OCI-LY1 (cell line): Measurements from ENCODE around the gene FAH.

Source experiments
- H2AFZ ChIP-seq: fragments of 200-600 bp; sonication (generic), shearing (Covaris generic); 2 replicates; pipeline ENCODE4 v1.6.0; 2014; ENCODE audit warnings: antibody characterized with exemption, mild to moderate bottlenecking, low read length
- H3F3A ChIP-seq: fragments of 200-600 bp; sonication (generic), shearing (Covaris generic); 2 replicates; pipeline ENCODE4 v1.6.0; 2014; ENCODE audit warnings: mild to moderate bottlenecking, antibody characterized with exemption, low read length, moderate library complexity; ENCODE audit not compliant: insufficient read depth
- H3K27ac ChIP-seq: fragments of 200-600 bp; sonication (generic); 2 replicates; pipeline ENCODE4 v1.5.1; 2014; ENCODE audit warnings: low read length, mixed run types, mild to moderate bottlenecking, low read depth; ENCODE audit not compliant: poor library complexity, severe bottlenecking
- H3K27me3 ChIP-seq: fragments of 200-600 bp; sonication (generic); 2 replicates; pipeline ENCODE4 v1.6.0; 2014; ENCODE audit warnings: antibody characterized with exemption, mild to moderate bottlenecking, low read length, moderate library complexity; ENCODE audit not compliant: insufficient read depth
- H3K36me3 ChIP-seq: fragments of 200-600 bp; sonication (generic); 2 replicates; pipeline ENCODE4 v1.6.1; 2014; ENCODE audit warnings: mild to moderate bottlenecking, antibody characterized with exemption, low read length, moderate library complexity, mixed read lengths; ENCODE audit not compliant: insufficient read depth
- H3K4me1 ChIP-seq: fragments of 200-600 bp; sonication (generic); 2 replicates; pipeline ENCODE4 v1.5.1; 2014; ENCODE audit warnings: mild to moderate bottlenecking, low read length, moderate library complexity; ENCODE audit not compliant: insufficient read depth, severe bottlenecking
- H3K4me2 ChIP-seq: fragments of 200-600 bp; sonication (generic), shearing (Covaris generic); 2 replicates; pipeline ENCODE4 v1.6.1; 2014; ENCODE audit warnings: low read length
- H3K4me3 ChIP-seq: fragments of 200-600 bp; sonication (generic); 2 replicates; pipeline ENCODE4 v1.5.1; 2014; ENCODE audit warnings: low read length, low read depth, mild to moderate bottlenecking, mixed read lengths; ENCODE audit not compliant: poor library complexity, severe bottlenecking
- H3K79me2 ChIP-seq: fragments of 200-600 bp; shearing (Covaris generic); 2 replicates; pipeline ENCODE4 v1.6.1; 2016; ENCODE audit warnings: mixed run types, low read length, mixed read lengths; ENCODE audit not compliant: insufficient read depth
- H3K9ac ChIP-seq: fragments of 200-600 bp; sonication (generic), shearing (Covaris generic); 2 replicates; pipeline ENCODE4 v1.6.1; 2014; ENCODE audit warnings: mild to moderate bottlenecking, low read length, mixed read lengths
- H3K9me2 ChIP-seq: fragments of 200-600 bp; sonication (generic), shearing (Covaris generic); 2 replicates; pipeline ENCODE4 v1.6.1; 2014; ENCODE audit warnings: low read depth, mild to moderate bottlenecking, low read length, mixed read lengths
- H3K9me3 ChIP-seq: fragments of 200-600 bp; shearing (Covaris generic); 2 replicates; pipeline ENCODE4 v1.6.1; 2014; ENCODE audit warnings: low read length, mixed read lengths
- H4K20me1 ChIP-seq: fragments of 200-600 bp; sonication (generic), shearing (Covaris generic); 2 replicates; pipeline ENCODE4 v1.6.0; 2016; ENCODE audit warnings: mild to moderate bottlenecking, low read length; ENCODE audit not compliant: insufficient read depth
- CTCF ChIP-seq: fragments of 200-600 bp; sonication (generic), shearing (Covaris generic); IDR thresholded peaks from 2 replicates; pipeline ENCODE4 v1.5.1; 2017; ENCODE audit warnings: mild to moderate bottlenecking, antibody characterized with exemption, low read length, moderate library complexity, mixed read lengths
- EZH2 ChIP-seq: fragments of 200-600 bp; sonication (generic), shearing (Covaris generic); IDR thresholded peaks from 2 replicates; pipeline ENCODE4 v1.8.0; 2017; ENCODE audit warnings: borderline replicate concordance, mixed run types, mild to moderate bottlenecking, antibody characterized with exemption, low read length, moderate library complexity, mixed read lengths

FAH gene

DNA sequence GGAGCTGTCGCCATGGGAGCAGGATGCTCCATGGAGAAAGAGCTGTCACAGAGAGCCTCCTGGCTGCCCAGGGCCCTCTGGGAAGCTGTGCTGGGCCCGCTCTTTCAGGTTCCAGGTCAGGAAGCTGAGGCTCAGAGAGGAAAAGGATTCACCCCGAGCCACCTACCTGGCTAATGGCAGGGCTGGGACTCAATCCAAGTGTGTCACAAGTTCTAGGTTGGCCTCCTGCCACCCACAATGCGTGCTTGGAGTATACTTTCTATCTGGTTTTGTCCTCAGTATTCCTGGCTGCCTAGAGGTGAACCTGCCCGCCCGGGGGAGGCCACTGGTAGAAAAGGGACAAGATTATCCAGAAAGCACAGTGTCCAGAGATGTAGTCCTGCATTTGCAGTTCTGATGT lies 23.6 kb downstream of the FAH start:
- H3K9ac ChIP-seq: no peak overlapping the region
- H3K9me3 ChIP-seq: no peaks in the 10 kb centered on the region
- H2AFZ ChIP-seq: no peak overlapping the region
- H3K36me3 ChIP-seq: no peaks in the 10 kb centered on the region
- no peaks in the 10 kb centered on the region for H3K79me2 ChIP-seq
- H4K20me1 ChIP-seq: no peaks in the 10 kb centered on the region
- no peak overlapping the region for H3K4me2 ChIP-seq
- H3K27me3 ChIP-seq: no peaks in the 10 kb centered on the region
- H3K9me2 ChIP-seq: no peaks in the 10 kb centered on the region
- H3K4me3 ChIP-seq: no peak overlapping the region
- H3K27ac ChIP-seq: no peak overlapping the region
- no peaks in the 10 kb centered on the region for H3K4me1 ChIP-seq
- TF ChIP-seq EZH2 (no peak), CTCF (no peak)
- no peaks in the 10 kb centered on the region for H3F3A ChIP-seq

DNA sequence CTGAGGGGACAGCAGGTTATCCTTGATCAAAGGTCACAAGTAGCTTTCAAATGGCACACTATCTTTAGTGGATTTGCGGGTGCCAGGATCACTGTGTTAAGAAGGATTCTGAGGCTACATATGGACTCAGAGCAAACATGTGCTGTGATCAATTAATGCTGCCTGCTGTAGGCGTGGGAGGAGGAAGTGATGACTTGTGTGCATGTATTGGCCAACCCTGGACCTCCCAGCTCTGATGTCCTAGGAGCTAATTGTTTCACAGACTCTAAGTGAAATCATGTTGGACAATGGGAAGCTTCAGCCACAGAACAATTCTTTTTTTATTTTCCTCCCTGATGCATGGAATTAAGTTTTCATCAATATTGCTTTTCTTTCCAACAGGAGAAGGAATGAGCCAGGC lies 24.4 kb downstream of the FAH start:
- H3K4me3 ChIP-seq: no peak overlapping the region
- TF ChIP-seq CTCF (no peak), EZH2 (no peak)
- no peaks in the 10 kb centered on the region for H3K27me3 ChIP-seq
- H3K4me1 ChIP-seq: no peaks in the 10 kb centered on the region
- H3K4me2 ChIP-seq: no peak overlapping the region
- H3K9me2 ChIP-seq: no peaks in the 10 kb centered on the region
- no peaks in the 10 kb centered on the region for H3F3A ChIP-seq
- no peaks in the 10 kb centered on the region for H4K20me1 ChIP-seq
- H2AFZ ChIP-seq: no peak overlapping the region
- H3K36me3 ChIP-seq: no peaks in the 10 kb centered on the region
- H3K27ac ChIP-seq: no peak overlapping the region
- no peaks in the 10 kb centered on the region for H3K79me2 ChIP-seq
- no peaks in the 10 kb centered on the region for H3K9me3 ChIP-seq
- H3K9ac ChIP-seq: no peak overlapping the region

DNA sequence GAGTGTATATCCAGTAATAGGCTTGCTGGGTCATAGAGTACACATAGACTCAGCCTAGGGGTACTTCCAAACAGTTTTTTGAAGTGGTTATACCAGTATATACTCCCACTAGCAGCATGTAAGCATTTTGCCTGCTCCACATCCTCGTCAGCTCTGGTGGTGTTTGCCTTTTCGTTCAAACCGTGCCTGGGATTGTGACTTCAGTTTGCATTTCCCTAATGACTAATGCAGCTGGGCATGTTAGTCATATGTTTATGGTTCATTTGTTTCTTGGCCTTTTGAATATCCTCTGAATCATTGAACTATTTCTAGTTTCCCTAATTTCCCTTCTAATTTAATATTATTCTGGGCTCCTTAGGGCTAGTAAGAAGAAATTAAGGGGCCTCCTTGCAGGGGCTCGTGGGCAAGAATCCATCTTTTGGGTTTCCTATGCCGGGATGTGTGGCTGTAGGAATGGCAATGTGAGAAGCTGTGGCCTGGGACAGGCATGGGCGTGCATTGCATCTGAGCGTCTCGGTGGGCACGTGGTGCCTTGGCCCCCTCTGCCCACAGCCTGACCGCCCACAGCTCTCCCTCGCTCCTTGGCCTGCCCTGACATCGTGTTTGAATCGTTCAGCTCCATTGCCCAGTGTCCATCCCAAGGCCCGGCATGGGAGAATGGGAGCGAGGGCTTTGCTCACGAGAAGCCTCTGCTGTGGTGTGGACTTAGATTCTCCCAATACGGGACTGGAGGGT lies 26.4 kb downstream of the FAH start:
- H3K36me3 ChIP-seq: no peaks in the 10 kb centered on the region
- no peak overlapping the region for H3K27ac ChIP-seq
- H3K27me3 ChIP-seq: no peaks in the 10 kb centered on the region

More for the DNA sequence above, 26.4 kb downstream of the FAH start:
- H3K79me2 ChIP-seq: no peaks in the 10 kb centered on the region
- no peaks in the 10 kb centered on the region for H3K9me3 ChIP-seq
- no peaks in the 10 kb centered on the region for H3F3A ChIP-seq
- no peak overlapping the region for H3K9ac ChIP-seq
- TF ChIP-seq EZH2 (no peak), CTCF (no peak)
- no peak overlapping the region for H2AFZ ChIP-seq
- H3K9me2 ChIP-seq: no peaks in the 10 kb centered on the region
- H3K4me1 ChIP-seq: no peaks in the 10 kb centered on the region
- no peak overlapping the region for H3K4me2 ChIP-seq
- no peak overlapping the region for H3K4me3 ChIP-seq
- no peaks in the 10 kb centered on the region for H4K20me1 ChIP-seq
